ENCODE data around the gene CAMTA1.

The CAMTA1 gene

DNA sequence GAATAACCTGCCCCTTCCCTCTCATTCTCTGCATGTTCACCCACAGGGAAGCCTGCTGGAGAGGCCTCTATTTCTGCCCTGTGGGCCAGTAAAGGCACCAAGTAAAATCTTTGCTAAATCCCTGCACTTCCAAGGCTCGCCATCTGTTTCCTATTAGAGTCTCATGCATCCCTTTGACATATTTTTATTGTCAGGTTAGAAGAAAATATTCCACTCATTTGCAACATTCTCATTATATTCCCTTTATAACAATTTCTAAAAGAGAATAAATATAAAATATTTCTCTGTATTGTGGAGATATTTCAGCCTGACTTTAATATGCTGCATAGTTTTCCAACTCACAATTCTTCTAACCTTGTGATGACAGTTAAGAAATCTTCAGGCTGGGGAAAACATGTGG is 645.4 kb downstream of the CAMTA1 start:
- DNase-seq, result no peak

DNA sequence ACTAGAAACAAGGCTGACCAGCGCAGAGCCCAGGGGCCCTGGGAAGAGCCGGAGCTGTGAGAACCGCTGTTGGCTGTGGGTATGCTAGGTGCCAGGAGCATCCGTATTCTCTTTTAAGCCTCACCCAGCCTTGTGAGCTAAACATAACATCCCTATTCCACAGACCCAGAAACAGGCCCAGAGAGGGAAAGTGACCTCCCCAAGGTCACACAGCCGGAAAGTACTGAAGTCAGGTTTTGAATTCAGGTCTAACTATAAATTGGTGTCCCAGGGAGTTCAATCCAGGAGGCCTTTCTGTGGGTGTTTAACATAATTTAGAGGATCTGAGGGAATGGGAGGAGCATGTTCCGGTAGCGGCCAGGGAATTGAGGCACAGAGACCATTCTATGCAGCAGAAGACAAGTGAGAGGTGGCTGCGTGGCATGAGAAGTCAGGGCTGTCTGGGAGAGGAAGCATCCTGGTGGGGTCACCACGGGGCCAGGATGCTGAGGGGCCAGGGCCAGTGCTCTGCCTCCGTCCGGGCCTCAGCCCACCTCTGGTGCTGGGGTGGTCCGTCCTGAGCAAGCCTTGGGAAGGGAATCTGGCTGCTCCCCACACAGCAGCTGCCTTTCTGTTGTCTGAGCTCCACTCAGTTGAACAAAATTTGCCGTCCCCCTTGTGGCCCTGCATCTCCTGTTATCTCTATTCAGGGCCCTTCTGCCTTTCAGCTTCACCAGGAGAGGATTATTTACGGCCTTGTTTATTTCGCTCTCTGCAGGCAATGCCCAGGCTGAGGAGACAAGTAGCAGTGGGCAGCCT is 647.0 kb downstream of the CAMTA1 start:
- DNase-seq, result no peak

DNA sequence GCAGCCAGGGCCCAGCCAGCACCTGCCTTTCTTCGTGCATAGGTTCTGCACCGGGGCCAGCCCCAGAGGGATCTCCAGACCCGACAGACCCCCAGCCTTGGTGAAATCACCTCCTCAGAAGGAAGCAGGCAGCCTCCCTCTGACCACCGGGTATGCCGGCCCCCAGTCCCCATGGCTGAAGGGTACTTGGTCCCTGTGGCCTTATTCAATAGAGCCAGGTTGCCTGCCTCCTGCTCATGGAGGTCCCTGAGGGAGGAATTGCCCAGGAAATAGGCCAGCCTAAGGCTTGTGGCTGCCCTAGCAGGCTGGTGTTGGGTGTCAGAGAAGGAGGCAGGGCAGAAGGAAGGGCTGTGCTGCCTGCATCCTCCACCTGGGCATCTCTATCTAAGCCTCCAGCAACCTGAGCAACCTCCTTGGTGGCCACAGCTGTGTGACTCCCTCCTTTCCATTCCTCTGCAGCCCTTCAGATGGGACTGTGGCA is 647.7 kb downstream of the CAMTA1 start:
- DNase-seq, result no peak

DNA sequence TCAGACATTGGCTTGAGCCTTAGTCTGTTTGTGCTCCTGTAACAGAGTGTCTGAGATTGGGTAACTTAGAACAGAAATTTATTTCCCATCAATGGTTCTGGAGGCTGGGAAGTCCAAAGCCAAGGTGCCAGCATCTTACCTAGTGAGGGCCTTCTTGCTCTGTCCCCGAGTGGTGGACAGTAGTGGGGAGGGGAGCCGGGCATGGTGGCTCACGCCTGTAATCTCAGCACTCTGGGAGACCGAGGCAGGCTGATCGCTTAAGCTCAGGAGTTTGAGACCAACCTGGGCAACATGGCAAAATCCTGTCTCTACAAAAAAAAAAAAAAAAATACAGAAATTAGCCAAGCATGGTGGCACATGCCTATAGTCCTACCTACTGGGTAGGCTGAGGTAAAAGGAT is 649.3 kb downstream of the CAMTA1 start:
- no peak for DNase-seq

DNA sequence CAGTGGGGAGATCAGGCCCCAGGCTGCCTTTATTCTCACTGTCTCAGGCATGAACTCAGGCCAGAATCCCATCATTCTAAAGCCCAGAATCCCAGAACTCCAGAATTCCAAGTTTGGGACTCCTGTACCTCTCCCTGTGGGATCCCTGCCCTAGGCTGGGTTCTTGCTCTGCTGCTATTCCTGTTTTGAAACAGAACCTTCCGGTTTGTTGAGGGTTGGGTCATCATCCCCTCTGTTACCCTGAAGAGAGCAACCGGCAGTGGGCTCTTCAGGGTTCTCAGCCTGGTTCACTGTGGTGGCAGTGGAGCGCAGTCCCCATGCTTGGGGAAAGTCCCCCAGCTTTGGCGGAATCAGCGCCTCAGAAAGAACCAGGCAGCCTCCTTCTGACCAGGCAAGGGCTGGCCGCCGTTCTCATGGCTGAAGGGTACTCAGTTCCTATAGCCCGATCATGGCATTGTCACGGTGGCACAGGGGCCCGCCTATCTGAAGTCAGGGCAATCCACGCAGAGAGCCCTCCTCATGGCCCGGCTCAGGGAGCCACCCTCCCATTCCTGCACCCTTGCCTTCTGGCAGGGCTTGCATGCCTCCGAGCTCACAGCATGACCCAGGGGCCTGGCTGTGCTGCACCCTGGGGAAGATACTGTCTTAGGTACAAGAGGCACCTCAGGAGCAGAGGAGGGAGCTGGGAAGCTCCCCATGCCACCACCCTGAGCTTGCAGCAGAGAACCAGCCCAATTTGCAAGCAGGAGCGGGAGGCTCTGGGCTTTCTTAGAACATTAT is 650.2 kb downstream of the CAMTA1 start:
- DNase-seq, result no peak

DNA sequence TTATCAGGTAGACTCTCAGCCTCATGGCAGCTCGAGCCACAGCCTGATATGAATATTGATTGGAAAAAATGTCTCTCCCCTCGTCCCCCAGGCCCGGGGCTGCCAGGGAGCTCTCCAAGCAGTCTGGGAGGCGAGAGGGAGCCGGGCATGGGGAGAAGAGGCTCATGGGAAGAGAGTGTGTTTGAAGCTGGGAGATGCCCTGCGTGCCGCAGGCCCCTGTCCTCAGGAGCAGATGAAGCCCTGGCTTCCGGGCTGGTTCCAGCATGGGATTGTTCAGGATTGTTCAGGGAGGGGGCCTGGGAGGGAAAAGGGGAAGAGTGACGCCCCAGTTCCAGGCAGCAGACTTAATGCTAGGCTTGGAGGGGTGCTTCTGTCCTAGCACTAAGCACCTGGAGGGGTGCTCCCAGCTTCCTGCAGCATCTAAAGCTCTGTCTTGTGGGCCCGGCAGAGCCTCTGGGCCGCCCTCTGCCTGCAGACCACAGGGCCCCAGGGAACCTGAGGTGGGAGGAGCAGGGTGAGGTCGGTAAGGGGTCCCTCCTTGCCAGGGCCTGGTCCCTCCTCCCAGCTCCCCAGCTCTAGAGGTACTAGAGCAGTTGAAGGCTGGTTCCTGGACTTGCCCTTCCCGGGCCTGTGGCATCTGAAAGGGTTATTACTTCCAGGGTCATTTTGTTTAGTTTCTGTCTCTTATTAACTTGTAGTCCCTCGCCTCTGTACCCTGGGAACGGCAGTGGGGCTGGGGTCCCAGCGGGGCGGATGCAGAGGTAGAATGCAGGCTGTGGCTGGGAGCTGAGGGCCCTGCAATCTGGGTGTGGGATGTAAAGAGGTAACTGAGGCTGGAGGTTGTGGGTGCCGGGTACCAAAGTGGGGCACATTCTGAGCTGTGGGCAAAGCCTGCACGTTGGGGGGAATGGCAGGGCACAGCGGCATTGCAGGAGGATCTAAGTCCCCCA is 651.1 kb downstream of the CAMTA1 start:
- DNase-seq, result no peak

DNA sequence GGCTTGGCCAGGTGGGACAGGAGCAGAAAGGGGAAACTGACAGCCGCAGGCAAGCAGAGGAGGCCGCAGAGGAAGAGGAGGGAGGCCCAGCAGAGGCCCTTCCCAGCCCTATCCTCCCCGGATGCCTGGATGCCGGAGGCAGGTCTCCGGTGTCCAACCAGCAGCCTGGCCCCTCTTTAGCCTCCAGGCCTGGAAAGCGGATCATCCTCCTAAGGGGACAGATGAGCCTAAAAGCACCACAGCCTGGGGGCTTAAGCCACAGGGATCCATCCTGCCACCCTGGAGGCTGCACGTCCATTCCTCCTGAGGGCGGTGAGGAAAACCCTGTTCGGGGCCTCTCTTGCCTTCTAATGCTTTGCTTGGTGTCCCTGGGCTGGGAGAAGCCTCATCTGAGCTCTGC is 651.8 kb downstream of the CAMTA1 start:
- no peak for DNase-seq

DNA sequence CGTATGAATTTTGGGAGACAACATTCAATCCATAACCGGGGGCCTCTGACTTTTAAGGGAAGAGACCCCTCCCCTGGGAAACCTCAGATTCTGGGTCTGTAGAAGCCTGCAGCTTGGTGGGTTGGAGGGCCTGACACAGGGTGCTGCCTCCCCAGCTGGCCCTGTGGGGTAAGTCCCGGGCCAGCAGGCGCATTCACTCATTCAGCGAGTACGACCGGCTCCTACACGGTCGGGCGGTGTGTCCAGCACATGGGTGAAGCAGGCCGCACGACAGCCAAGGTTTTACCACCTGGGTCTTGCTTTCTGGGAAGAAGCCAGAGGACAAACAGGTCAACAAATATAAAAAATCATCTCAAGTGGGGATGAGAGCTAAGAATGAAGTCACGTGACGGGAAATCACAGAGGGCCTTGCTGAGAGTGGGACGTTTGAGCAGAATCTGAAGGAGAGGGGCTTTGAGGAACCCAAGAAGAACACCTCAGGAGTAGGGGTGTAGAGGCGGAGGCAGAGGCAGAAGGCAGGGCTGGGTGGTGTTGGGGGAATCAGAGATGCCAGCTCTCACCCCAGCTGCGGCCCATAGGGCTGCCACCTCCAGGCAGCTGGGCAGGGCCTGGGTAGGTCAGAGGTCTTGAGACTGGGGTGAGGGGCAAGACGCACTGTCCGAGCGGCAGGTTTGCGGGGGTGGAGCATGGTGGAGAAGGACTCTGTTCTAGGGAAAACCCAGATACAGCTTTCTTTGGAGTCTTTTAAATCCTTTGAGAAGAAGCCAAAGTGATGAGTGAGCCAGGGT is 652.5 kb downstream of the CAMTA1 start:
- no peak for DNase-seq

DNA sequence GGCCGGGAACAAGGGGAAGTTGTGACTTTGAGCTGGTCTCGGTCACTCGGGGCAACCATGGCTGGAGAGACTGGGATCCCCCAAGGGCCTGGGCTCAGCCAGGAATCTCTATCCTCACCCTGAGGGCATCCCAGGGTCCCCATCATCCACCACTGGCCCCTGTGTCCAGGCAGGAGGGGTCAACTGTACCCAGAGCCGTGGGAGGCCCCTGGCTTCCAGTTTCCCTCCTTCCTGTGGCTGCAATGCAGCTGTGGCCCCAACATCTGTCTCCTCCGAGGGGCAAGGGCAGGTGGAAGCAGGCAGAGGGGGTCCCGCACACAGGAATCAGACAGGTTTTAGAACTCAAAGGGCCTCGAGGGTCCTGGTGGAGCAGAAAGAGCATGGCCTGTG is 653.1 kb downstream of the CAMTA1 start:
- DNase-seq, result no peak

DNA sequence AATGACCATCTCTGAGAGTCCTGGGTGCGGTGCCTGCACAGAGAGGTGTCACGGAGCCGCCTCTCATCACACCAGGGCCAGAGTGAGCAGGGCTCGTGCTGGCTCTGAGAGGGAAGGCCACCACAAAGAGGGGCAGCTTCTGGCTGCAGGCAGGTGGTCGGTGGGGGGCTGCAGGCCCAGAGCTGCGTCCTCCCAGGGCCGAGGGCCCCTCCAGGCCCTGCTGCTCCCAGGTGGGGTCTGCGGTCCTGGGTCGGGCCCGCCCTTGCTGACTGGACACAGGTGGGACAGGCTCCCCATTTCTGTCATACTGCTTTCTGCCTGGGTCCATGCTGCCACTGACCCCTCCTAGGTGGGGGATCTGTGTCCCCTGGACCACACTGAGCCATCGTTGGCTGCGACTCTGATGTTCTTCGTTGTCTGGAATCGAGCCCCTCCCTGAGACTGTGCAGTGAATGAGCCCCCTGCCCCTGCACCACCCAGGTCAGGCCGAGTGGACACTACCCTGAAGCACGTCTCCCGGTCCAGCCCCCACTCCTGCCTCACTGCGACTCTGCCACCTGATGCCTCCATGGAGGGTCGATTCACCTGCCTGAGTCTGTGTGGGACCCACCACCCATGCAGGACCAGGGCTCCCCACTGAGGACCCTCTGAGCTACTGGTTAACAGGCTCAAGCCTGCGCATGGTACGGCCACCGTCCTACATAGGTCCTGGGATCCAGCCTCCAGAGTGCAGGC is 653.8 kb downstream of the CAMTA1 start:
- DNase-seq, result no peak

DNA sequence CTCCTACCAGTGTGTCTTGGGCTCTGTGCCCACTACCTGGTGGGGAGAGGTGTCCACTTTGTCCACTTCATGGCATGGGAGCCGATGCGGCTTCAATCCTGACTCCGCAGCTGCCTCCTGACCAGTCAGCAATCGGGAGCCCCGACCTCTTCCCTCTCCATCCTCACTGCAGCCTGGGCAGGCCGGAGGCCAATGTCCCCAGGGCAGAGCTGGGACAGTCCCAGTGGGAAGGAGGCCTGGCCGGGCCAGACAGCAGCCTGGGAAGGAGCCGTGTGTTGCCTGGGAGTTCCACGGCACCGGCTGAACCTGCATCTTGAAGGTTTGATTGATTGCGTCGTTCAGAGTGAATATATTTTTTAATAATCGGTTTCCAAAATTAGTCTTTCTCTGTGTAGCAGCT is 654.9 kb downstream of the CAMTA1 start:
- no peak for DNase-seq

DNA sequence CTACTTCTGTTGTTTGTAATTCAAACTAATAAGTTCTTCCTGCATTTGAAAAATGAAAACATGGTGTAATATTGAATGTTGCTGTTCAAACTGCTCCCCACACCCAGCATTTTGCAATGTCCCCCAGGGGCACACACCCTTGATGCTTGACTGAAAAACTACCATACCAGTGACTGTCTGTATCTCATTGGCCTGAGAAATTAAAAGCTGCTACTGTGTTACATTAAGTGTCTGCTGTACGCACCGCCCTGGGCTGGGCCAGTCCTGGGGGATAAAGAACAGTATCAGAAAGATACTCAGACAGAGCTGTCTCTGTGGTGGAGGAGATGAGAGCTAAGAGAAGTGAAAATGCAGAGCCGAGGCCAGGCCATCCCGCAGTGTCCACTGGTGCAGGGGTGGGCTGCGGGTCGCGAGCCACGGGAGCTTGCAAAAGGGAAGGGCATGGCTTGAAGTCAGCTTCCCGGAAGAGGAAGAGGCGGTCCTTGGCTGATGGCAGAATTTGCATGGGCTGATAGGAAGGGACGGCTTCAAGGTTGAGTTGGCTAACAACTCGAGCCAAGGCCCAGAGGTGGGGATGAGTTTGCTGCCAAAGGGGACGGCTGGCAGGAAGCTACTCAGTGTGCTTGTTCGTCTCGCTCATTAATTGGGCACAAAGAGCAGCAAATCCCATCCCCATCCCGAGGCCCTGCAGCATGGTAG is 656.0 kb downstream of the CAMTA1 start:
- no peak for DNase-seq

DNA sequence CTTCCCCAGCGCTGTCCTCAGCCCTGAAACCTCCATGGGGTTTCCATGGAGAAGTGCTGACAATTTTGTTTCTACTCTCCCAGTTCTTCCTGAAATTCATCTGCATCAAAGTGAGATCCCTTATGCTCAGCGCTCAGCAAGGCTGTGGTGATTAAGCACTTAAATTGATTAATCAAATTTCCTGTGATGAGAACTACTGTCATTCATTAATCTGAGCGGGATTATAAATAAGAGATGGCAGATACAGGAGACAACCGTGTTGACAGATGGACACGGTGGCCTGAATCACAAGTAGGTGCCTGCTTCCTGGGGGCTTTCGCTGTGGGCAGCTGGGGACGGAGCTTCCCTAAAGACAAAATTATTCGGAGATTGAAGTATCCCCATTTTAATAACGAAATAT is 656.8 kb downstream of the CAMTA1 start:
- no peak for DNase-seq

DNA sequence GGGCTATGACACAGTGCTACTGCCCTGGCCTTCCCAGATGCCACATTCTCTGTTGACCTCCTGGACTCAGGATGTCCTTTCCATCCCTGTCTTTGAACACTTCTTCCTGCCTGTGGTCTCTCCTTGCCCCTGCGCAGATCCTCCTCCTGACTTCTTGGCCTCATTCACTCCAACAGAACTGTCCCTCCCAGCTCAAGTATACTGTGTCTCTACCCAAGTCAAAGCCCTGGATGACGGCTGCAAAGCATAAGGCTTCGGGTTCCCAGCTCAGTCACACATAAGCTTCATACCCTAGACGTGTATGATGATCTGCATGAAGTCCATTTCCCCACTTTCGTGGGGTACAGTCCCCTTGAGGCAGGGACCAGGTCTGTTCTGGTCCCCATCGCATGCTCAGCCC is 657.7 kb downstream of the CAMTA1 start:
- no peak for DNase-seq

DNA sequence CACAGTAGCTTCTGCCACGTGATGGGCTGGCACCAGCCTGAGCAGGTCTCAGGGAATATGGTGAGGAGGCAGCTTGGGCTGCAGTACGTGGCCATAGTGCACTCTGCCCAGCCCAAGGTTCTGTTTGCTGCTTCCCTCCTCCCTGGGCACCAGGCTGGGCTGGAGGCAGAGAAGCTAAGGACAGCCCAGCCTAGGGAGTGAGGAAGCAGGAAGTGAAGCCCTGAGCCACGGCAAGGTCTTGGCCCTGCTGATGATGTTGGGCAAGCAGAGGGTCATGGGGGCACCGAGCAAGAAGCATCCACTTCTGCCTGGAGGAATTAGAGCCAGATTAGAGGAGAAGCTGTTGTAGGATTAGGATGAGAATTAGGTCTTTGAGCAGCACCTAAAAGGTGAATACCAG is 659.1 kb downstream of the CAMTA1 start:
- no peak for DNase-seq

DNA sequence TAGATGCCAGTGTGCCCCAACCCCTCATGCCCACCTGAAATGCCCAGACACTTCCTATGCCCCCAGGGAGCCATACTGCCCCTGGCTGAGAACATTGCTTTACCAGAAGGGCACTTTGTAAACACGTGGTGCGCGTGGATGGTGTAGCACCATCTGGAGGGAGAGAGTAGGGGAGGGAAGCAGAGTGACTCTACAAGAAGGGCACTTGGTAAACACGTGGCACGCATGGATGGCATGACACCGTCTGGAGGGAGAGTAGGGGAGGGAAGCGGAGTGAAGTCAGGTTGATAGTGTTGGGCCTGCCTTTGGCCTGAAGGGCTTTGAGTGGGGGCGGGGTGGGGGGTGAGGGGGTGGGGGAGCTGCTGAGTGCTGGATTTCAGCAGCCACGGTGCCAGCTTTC is 661.8 kb downstream of the CAMTA1 start:
- no peak for DNase-seq

DNA sequence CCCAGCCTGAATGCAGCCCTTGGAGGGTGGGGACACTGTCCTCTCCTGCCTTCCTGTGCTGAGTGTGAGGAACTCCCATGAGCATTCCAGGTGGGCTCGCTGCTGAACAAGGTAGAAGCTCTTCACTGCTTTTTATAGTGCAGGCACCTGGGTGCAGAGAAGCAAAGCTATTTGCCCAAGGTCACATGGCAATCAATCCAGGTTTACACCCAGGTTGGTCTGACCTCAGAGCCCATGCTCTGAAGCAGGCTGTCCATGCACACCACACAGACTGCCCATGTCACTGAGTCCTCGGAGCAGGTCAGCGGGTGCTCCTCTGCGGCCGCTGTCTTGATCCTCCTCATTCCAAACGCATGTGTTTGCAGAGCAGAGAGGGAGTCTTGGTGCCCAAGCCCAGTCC is 662.5 kb downstream of the CAMTA1 start:
- DNase-seq, result no peak

DNA sequence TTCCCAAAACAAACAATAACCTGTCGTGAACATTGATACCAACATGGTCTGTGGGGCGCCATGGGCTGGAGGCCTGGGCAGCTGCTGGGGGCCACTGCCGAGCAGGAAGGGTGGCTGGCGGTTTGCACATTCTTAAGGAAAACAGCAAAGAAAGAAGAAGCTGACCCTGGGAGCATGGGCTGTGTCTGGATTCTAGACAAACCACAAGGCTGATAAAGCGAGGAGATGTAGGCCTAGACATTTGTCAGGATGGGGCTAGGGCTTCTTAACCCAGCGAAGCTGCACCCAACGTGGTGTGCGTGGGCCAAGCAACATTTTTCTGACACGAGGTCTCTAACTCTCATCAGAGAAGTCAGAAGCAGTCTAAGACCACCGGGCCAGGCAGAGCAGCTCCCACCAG is 663.7 kb downstream of the CAMTA1 start:
- no peak for DNase-seq

DNA sequence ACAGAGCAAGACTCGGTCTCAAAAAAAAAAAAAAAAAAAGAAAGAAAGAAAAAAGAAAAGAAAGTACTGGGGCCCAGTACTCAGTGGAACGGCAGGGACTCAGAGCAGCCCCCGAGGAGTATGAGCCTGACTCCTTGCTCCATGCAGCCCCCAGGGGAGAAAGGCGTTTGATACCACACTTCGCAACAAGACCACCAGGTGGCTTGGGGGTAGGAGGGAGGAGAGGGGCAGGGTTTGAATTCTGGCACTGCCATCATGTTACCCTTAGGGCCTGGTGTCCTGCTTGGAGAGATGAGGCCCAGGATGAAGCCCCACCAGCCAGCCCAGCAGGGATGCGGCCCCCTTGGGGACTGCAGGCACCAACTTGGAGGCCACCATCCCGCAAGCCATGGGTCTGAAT is 664.5 kb downstream of the CAMTA1 start:
- no peak for DNase-seq

DNA sequence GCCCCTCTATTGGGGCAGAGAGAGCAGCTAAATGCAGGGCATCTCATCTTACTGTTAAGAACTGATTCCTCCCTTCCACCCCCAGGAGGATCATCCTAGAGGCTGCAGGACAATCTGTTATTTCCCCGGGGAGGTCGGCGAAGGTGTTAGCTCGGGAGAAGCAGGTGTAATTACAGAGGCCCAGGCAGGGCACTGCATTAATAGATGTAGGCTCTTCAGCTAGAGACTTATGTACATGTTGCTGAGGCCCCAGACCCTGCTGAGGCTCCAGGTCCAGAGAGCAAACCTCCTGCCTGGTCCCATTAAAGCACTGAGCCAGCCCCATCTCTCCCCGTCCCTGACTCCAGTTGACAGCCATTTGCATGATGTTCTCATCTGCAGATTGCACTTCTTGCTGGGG is 665.6 kb downstream of the CAMTA1 start:
- peak; percentile 87 for DNase-seq

DNA sequence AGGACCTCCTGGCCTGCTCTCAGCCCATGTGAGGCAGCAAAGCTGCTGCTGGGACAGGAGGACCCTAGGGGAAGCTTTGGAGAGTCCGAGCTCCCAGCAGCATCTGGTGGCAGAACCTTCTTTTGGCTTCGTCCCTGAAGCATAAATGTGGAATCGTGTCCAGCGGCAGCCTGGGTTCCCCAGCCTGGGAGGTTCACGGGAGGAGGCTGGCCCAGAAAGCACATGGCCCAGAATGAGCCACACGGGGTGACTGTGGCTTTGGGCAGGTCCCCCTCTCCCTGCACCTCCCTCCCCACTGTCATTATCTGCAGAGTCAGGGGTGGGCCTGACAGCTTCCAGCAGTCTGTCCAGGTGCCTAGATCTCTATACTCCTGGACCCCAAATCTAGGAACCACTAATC is 667.8 kb downstream of the CAMTA1 start:
- DNase-seq, result no peak

All from NCI-H2227 treated with DMSO at 0.1 percent for 48 hours (cell line).